Prostate gland (tissue), 2 donors: ENCODE data around the gene KCTD18.
A peak's percentile ranks its signal among the peaks of the same experiment; 100 is the strongest.

Source experiments
- POLR2A ChIP-seq: fragments of 450-650 bp; IDR thresholded peaks from one replicate; pipeline ENCODE4 v1.6.1; 2016; ENCODE audit warnings: antibody characterized with exemption, mild to moderate bottlenecking
- TF ChIP-seq, protein P1 (sequence below), 4 experiments: fragments of 200-600 bp in 2 of 4; fragments of 450-650 bp in 2 of 4; sonication (generic) in 2 of 4; IDR thresholded peaks; 1 replicate in 3 of 4; 2 replicates in 1 of 4; pipeline ENCODE4 v1.5.1; 2016 to 2019; ENCODE audit warnings: antibody characterized with exemption in 4 of 4, mild to moderate bottlenecking in 2 of 4, moderate library complexity in 2 of 4

DNA sequence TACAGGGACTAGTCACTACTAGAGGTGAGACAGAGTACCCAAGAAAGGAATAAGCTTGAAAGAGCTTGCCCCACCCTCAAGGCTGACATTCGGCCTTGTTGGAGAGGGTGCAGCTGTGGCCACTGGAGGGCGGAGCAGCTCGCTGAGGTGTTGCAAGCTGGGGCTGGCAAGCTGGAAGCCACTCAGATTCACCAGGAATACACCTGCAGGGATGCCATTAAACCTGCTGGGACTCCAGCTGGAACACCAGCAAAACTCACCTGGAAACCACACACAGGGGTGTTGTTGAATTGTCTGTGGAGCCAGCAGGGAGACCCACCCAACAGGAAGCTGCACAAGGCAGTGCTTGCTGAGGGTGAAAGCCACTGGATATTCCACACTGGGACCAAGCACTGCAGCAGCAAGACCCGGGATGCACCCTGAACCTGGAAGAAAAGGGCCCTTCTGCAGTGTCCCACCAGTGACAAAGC is 26.1 kb downstream of the KCTD18 start:
- no peak for TF ChIP-seq POLR2A
- TF ChIP-seq, protein P1, sequence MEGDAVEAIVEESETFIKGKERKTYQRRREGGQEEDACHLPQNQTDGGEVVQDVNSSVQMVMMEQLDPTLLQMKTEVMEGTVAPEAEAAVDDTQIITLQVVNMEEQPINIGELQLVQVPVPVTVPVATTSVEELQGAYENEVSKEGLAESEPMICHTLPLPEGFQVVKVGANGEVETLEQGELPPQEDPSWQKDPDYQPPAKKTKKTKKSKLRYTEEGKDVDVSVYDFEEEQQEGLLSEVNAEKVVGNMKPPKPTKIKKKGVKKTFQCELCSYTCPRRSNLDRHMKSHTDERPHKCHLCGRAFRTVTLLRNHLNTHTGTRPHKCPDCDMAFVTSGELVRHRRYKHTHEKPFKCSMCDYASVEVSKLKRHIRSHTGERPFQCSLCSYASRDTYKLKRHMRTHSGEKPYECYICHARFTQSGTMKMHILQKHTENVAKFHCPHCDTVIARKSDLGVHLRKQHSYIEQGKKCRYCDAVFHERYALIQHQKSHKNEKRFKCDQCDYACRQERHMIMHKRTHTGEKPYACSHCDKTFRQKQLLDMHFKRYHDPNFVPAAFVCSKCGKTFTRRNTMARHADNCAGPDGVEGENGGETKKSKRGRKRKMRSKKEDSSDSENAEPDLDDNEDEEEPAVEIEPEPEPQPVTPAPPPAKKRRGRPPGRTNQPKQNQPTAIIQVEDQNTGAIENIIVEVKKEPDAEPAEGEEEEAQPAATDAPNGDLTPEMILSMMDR (IDR thresholded peaks at IDR 0.05) = peak in 3 of 4 experiments; percentile 26 to 72 (median 66)
